Activated CD4-positive, alpha-beta T cell treated with anti-CD3 and anti-CD28 coated beads, Interleukin-2, amount 50 U/mL, for 1 hour (primary cell): ENCODE results near the gene GTSF1L.
"Not testable (repeated sequence)": the region's sequence is repeated elsewhere in the genome, so short reads cannot be mapped to it uniquely, and the experiment has no call there.

Source experiments
- DNase-seq: peaks from one replicate; pipeline ENCODE4 v3.0.0-alpha.2; 2020

Gene GTSF1L

GRCh38 chr20:43726811-43727338, at the start of gene GTSF1L:
TSS of gene GTSF1L (minus strand) at chr20:43727002. CDS start at chr20:43726694, 308 bp downstream.
- no peak for DNase-seq

GRCh38 chr20:43774754-43775153, 48.0 kb upstream of the GTSF1L start:
- DNase-seq, result no peak

GRCh38 chr20:43771503-43772190, 44.8 kb upstream of the GTSF1L start:
- DNase-seq, result no peak

GRCh38 chr20:43770342-43770741, 43.5 kb upstream of the GTSF1L start:
- no peak for DNase-seq

- DNase-seq, result no peak
Observed at GRCh38 chr20:43767686-43768474, 41.1 kb upstream of the GTSF1L start.

GRCh38 chr20:43766917-43767316, 40.1 kb upstream of the GTSF1L start:
- DNase-seq, result no peak

DNA sequence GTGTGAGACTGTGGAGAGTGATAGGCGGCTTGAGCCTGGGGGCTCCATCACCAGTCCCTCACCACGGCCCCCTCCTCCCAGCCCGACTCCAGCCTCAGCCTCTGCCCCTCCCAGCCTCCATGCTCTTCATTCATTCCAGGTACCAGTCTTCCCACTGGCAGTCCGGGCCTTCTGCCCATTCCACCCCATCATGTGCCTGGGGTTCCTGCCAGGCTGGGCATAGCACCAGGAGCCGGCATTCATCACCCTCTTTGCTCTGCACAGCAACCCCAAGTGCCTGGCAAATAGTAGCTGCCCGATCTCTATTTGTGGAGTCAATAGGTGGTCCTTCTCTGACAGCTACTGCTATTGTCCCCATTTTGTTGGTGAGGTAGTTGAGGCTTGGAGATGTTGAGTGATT, 39.6 kb upstream of the GTSF1L start:
- DNase-seq, result no peak

DNA sequence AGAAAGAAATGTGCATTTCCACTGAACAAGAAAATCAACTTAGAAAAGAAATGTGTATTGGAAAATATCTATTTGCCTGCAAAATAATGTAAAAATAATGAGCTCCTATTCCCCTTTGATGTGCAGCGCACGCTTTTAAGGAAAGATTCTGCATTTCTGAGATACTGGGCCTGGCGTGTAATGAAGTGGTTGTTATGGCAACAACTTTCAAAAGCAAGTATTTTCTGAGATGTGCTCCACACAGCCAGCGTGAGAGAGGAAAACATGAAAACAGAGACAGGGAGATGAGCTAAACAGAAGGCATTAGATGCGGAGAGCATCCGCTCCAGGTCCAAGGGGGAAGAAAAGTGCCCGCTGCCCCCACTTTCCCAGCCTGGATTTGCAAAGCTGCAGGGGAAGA, 39.1 kb upstream of the GTSF1L start:
- no peak for DNase-seq

DNA sequence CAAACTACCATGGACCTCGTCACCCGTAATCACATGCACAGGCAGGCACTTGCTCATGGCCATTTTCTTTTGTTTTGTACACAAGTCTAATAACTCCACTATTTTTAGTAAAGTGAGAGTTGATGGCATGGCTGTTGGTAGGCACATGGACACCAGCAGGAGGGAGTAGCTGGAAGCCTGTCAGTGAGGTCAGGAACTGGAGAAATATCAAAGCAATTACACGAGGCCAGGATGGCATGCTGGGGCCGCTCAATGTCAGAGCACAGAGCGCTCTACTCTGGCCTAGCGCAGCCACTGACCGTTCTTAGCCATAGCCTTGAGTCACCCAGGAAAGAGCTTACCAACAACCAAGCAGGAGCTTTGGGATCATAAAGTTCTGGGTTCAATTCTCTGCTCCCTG, 36.1 kb upstream of the GTSF1L start:
- DNase-seq, result no peak

DNA sequence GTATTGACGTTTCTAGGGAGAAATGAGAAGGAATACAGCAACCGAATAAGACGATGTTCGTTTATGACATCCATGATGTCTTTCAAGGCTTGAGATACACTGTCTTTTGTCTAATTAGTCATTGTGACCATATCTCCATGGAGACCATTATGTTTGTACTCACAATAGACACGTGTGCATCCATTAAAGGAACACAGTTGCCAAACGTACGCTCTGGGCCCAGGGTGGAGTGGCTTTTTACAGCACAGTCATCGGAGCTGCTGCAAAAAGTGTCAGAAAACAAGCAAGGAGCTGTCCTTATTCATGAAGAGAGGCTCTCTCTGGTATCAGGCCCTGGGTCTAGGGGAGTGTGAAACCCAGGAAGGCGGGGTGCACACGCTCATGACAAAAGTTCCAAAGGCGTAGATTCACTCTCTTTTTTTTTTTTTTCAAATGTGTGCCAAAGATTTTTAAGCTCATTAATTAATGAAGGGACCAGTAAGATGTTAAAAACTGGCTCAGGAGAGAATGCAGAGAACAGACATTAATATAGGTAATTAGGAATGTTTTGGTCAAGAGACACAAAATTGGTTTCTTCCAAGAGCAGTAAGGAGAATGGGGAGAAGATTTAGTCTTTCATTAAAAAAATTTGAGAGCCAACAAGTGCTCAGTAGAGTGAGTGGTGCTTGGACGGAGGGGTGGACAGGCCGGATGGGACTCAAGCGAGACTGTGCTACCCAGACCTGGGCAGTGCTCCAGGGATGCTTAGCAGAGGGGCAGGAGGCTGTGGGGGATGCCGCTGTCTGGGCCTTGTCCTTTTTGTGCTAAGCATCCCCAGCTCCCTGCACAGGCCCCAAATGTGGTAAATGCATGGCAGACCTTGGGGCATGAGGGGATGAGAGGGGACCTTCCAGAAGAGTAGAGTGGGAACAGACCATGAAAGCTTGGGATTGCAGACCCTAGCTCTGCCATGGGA, 34.9 kb upstream of the GTSF1L start:
- DNase-seq, result no peak

DNA sequence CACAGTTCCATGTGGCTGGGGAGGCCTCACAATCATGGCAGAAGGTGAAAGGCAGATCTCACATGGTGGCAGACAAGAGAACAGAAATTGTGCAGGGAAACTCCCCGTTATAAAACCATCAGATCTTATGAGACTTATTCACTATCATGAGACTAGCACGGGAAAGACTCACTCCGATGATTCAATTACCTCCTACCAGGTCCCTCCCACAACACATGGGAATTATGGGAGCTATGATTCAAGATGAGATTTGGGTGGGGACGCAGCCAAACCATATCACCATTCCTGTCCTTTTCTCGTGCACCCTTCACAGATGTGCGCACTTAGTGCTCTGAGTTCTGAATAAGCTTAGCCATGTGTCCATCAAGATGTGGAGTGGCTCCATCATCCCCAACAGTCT, 31.1 kb upstream of the GTSF1L start:
- DNase-seq, result not testable (repeated sequence)

DNA sequence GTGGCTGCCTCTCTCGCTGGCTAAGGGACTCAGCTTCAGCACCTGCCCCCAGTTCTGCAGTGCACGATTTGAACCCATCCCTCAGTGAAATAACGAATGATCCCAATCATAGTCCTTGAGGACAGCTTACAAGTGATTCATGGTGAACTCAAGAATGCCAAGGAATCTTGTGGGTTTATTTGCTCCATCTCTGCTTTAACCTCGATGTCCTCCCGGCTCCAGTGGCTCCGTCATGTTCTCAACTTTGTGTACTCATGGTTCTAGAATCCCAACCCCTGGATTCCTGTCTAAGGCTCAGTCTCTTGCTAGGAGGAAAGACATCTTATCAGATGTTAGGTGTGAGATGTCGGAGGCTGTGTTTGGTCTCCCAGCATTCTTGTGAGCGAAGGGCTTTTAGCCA, 29.0 kb upstream of the GTSF1L start:
- no peak for DNase-seq

DNA sequence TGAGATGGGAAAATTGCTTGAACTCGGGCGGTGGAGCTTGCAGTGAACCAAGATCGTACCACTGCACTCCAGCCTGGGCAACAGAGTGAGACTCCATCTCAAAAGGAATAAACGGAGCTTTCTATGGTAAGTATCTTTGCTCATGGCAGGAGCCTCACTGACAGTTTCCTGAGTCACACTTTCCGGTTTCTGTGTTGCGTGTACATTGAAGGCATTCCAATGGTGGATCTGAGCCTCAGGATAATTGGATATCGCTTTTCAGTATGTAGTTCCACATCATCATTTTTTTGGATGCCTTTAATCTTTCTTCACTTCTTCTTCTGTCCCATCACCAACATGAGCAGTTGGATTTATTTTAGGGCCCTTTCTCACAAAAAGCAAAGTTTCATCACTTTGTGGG, 28.6 kb upstream of the GTSF1L start:
- no peak for DNase-seq

- DNase-seq, result no peak
Observed at GRCh38 chr20:43752561-43753301, 25.9 kb upstream of the GTSF1L start.

DNA sequence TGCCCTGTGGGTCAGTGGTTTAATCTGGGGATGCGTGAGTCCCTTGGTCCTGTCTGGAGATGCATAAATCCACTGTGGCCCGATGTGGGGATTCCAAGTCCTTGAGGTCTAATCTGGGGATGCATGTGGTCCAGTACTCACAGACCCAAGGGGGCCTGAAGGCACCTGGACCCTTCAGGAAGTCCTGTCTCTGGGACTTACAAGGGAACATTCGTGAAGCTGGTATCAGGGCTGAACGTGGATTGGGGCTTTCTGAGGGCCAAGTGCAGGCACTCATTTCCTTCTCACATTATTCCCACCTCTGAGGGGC, 25.2 kb upstream of the GTSF1L start:
- DNase-seq, result no peak

- no peak for DNase-seq
Observed at GRCh38 chr20:43751167-43752050, 24.6 kb upstream of the GTSF1L start.

DNA sequence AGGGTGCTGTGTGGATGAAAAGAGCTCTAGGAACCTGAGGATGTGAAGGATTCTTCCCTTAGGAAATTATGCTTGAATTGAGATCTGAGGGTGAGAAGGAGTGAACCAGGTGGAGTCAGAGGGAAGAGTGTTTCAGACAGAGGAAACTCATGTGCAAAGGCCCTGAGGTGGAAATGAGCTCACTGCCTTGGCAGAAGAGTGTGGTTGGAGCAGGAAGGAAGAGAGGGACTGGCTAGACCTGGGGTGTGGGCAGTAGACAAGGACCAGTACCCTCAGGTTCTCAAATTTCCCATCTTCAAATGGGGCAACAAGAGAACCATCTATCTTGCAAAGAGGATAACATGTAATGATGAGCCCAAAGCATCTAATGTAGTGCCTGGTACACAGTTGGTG, 24.0 kb upstream of the GTSF1L start:
- DNase-seq, result no peak

GRCh38 chr20:43749734-43750294, 23.0 kb upstream of the GTSF1L start:
- DNase-seq, result peak; percentile 84

DNA sequence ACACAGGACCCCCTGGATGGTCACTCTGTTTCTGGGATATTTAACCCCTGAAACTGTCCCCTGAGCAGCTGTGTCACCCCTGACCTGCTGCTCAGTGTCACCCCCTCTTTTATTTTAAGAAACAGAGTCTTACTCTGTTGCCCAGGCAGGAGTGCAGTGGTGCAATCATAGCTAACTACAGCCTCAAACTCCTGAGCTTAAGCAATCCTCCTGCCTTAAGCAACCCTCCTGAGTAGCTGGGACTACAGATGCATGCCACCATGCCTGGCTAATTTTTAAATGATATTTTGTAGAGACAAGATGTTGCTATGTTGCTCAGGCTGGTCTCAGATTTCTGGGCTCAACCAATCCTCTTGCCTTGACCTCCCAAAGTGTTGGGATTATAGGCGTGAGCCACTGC, 21.5 kb upstream of the GTSF1L start:
- no peak for DNase-seq

GRCh38 chr20:43746344-43747137, 19.7 kb upstream of the GTSF1L start:
- DNase-seq, result no peak
